Inflammatory macrophage treated with lipopolysaccharide for 1 hour (primary cell): ENCODE measurements around the gene SSX4.
A peak's percentile ranks its signal among the peaks of the same experiment; 100 is the strongest.
"Not testable (repeated sequence)": the region's sequence is repeated elsewhere in the genome, so short reads cannot be mapped to it uniquely, and the experiment has no call there.

Experiments used
- DNase-seq, 2 donors: peaks; one replicate each; pipeline ENCODE4 v3.0.0-alpha.2; 2020 to 2022

Gene SSX4

GRCh38 chrX:48383239-48383638, at the start of gene SSX4:
TSS of gene SSX4 (plus strand) at chrX:48383539. CDS start at chrX:48384054, 515 bp downstream.
- DNase-seq = not testable (repeated sequence)

GRCh38 chrX:48346059-48346458, 37.3 kb upstream of the SSX4 start:
- DNase-seq = not testable (repeated sequence)

- DNase-seq = not testable (repeated sequence)
These were observed 26.8 kb upstream of the SSX4 start, which contains the start of gene SSX3 for GRCh38 chrX:48356315-48357094. TSS of gene SSX3 (minus strand) at chrX:48356703. CDS start at chrX:48355249, 1,454 bp downstream.

- no peak for DNase-seq
These were observed 25.7 kb upstream of the SSX4 start for GRCh38 chrX:48357681-48358080.

- DNase-seq = not testable (repeated sequence)
These were observed 24.1 kb upstream of the SSX4 start for GRCh38 chrX:48359281-48359680.

- not testable (repeated sequence) for DNase-seq
These were observed 15.5 kb upstream of the SSX4 start for GRCh38 chrX:48367717-48368408.

- DNase-seq = not testable (repeated sequence)
These were observed 12.9 kb upstream of the SSX4 start for GRCh38 chrX:48370408-48370807.

- not testable (repeated sequence) for DNase-seq
These were observed 13.6 kb downstream of the SSX4 start for GRCh38 chrX:48396931-48397330.

- DNase-seq = peak in 1 of 2 donors; percentile 1
These were observed 14.5 kb downstream of the SSX4 start for GRCh38 chrX:48397825-48398224.

GRCh38 chrX:48411860-48412259, 28.5 kb downstream of the SSX4 start, which contains the start of gene SSX4B:
TSS of gene SSX4B (minus strand) at chrX:48411960. CDS start at chrX:48411372, 588 bp downstream.
- DNase-seq = not testable (repeated sequence)

GRCh38 chrX:48427027-48427716, 43.8 kb downstream of the SSX4 start:
- DNase-seq = not testable (repeated sequence)

- not testable (repeated sequence) for DNase-seq
These were observed 46.3 kb downstream of the SSX4 start for GRCh38 chrX:48429606-48430005.

- DNase-seq = not testable (repeated sequence)
These were observed 46.8 kb downstream of the SSX4 start for GRCh38 chrX:48430166-48430565.

GRCh38 chrX:48433713-48434112, 50.4 kb downstream of the SSX4 start:
- DNase-seq = not testable (repeated sequence)
